ENCODE results near the gene TTLL7.

GRCh38 chr1:83970114-83970513, 28.8 kb downstream of the TTLL7 start:
- TF ChIP-seq ARNT (IDR thresholded peaks at IDR 0.05) (no peak), ZNF24 (IDR thresholded peaks at IDR 0.05) (no peak), TSC22D4 (tag; IDR thresholded peaks at IDR 0.05) (no peak), MYBL2 (IDR thresholded peaks at IDR 0.05; ENCODE audit: low read depth) (no peak), MYBL2 (CRISPR knock-in tag; IDR thresholded peaks at IDR 0.05; ENCODE audit: borderline replicate concordance) (no peak), ETV6 (IDR thresholded peaks at IDR 0.05; ENCODE audit: borderline replicate concordance in 1 of 2, low read depth in 2 of 2, low read length in 1 of 2) (no peak), ETV6 (CRISPR knock-in tag; IDR thresholded peaks at IDR 0.05; ENCODE audit: borderline replicate concordance) (no peak)
- TF ChIP-seq, protein P1, sequence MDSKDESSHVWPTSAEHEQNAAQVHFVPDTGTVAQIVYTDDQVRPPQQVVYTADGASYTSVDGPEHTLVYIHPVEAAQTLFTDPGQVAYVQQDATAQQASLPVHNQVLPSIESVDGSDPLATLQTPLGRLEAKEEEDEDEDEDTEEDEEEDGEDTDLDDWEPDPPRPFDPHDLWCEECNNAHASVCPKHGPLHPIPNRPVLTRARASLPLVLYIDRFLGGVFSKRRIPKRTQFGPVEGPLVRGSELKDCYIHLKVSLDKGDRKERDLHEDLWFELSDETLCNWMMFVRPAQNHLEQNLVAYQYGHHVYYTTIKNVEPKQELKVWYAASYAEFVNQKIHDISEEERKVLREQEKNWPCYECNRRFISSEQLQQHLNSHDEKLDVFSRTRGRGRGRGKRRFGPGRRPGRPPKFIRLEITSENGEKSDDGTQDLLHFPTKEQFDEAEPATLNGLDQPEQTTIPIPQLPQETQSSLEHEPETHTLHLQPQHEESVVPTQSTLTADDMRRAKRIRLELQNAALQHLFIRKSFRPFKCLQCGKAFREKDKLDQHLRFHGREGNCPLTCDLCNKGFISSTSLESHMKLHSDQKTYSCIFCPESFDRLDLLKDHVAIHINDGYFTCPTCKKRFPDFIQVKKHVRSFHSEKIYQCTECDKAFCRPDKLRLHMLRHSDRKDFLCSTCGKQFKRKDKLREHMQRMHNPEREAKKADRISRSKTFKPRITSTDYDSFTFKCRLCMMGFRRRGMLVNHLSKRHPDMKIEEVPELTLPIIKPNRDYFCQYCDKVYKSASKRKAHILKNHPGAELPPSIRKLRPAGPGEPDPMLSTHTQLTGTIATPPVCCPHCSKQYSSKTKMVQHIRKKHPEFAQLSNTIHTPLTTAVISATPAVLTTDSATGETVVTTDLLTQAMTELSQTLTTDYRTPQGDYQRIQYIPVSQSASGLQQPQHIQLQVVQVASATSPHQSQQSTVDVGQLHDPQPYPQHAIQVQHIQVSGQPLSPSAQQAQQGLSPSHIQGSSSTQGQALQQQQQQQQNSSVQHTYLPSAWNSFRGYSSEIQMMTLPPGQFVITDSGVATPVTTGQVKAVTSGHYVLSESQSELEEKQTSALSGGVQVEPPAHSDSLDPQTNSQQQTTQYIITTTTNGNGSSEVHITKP (IDR thresholded peaks at IDR 0.05; ENCODE audit: partially characterized antibody), result no peak
